ENCODE data around the gene LPP.

- TF ChIP-seq CTCF (IDR thresholded peaks at IDR 0.05) (no peak), EZH2 (IDR thresholded peaks at IDR 0.05; ENCODE audit: borderline replicate concordance, insufficient read depth, low read depth, low read length, poor library complexity, severe bottlenecking) (no peak)
Measured at GRCh38 chr3:188209034-188209433, 55.1 kb downstream of the LPP start.
